K562 (cell line): ENCODE measurements around the gene RAE1. TPM values are rescaled to one million over a fixed set of nuclear protein-coding genes. Genes with fewer than 3 reads are reported as not detected.

Source experiments
- EWSR1 ChIP-seq: fragments of 450-650 bp; IDR thresholded peaks from 2 replicates; pipeline ENCODE4 v1.6.1; 2018; ENCODE audit warnings: borderline replicate concordance, mild to moderate bottlenecking, low read depth, moderate library complexity; ENCODE audit not compliant: partially characterized antibody
- MBD1 ChIP-seq: fragments of 250-450 bp; sonication (Bioruptor Pico); IDR thresholded peaks from 2 replicates; pipeline ENCODE4 v1.8.0; 2022; ENCODE audit warnings: inconsistent platforms
- POLR2B ChIP-seq: fragments of 450-650 bp; IDR thresholded peaks from 2 replicates; pipeline ENCODE4 v1.6.1; 2018; ENCODE audit warnings: low read depth; ENCODE audit not compliant: partially characterized antibody
- ZBTB1 ChIP-seq: sonication (generic); formaldehyde crosslinking; IDR thresholded peaks from 2 replicates; pipeline ENCODE4 v1.8.1; 2023; ENCODE audit warnings: missing genetic modification reagents, low read depth, mild to moderate bottlenecking, borderline replicate concordance
- ZNF407 ChIP-seq: fragments of 450-650 bp; IDR thresholded peaks from 2 replicates; pipeline ENCODE4 v1.6.1; 2016; ENCODE audit warnings: low read depth
- ZNF431 ChIP-seq: sonication (generic); formaldehyde crosslinking; IDR thresholded peaks from 2 replicates; pipeline ENCODE4 v1.8.0; 2022; ENCODE audit warnings: mild to moderate bottlenecking, missing genetic modification reagents
- ZNF551 ChIP-seq: fragments of 250-450 bp; sonication (Bioruptor Pico); IDR thresholded peaks from 2 replicates; pipeline ENCODE4 v1.5.0; 2021; ENCODE audit warnings: mild to moderate bottlenecking, moderate library complexity
- ZNF584 ChIP-seq: fragments of 200-800 bp; sonication (Bioruptor generic); IDR thresholded peaks from 2 replicates; pipeline ENCODE4 v1.6.1; 2016; ENCODE audit warnings: low read depth, mild to moderate bottlenecking, missing genetic modification characterization, missing compliant biosample characterization
- polyA plus RNA-seq, 8 experiments: library from polyadenylated mRNA; depleted of rRNA in 4 of 8; stranded (reverse) in 5 of 8; unstranded in 3 of 8; fragments of >200 nt; fragmentation: Nextera tagmentation in 2 of 8; fragmentation: Illumina TruSeq in 1 of 8; extraction: Ambion mirVana in 2 of 8; extraction: Trizol in 1 of 8; gene quantifications; 2 replicates each; pipeline versions ENCODE4 v1.2.1 to v1.2.3, GENCODE V29; 2011 to 2014; ENCODE audit warnings: inconsistent platforms in 1 of 8, missing spikeins in 1 of 8
- total RNA-seq, 7 experiments: library from RNA; depleted of rRNA in 6 of 7; stranded (reverse); fragments of >200 nt in 6 of 7; fragmentation: Illumina TruSeq in 2 of 7; extraction: Trizol in 2 of 7; gene quantifications; 2 replicates each; pipeline versions ENCODE4 v1.2.1 to v1.2.3, GENCODE V29; 2011 to 2021; ENCODE audit warnings: low replicate concordance in 1 of 7
- TF ChIP-seq, protein P1 (sequence below): fragments of 200-800 bp; sonication (Bioruptor generic); IDR thresholded peaks from 2 replicates; pipeline ENCODE4 v1.6.1; 2017; ENCODE audit warnings: missing genetic modification characterization, missing compliant biosample characterization
- TF ChIP-seq, protein P2 (sequence below): fragments of 250-450 bp; sonication (Bioruptor Pico); IDR thresholded peaks from 2 replicates; pipeline ENCODE4 v1.8.0; 2021; ENCODE audit warnings: mild to moderate bottlenecking, moderate library complexity
- TF ChIP-seq, protein P3 (sequence below): fragments of 450-650 bp; IDR thresholded peaks from 2 replicates; pipeline ENCODE4 v1.6.1; 2016; ENCODE audit warnings: borderline replicate concordance

RAE1 gene
- total and polyA plus RNA-seq, 9 of the 15 experiments (the other 6 are each of a cell fraction or from before 2014, with no cell fraction given), result 33.7 to 248 (median 77.7) TPM

DNA sequence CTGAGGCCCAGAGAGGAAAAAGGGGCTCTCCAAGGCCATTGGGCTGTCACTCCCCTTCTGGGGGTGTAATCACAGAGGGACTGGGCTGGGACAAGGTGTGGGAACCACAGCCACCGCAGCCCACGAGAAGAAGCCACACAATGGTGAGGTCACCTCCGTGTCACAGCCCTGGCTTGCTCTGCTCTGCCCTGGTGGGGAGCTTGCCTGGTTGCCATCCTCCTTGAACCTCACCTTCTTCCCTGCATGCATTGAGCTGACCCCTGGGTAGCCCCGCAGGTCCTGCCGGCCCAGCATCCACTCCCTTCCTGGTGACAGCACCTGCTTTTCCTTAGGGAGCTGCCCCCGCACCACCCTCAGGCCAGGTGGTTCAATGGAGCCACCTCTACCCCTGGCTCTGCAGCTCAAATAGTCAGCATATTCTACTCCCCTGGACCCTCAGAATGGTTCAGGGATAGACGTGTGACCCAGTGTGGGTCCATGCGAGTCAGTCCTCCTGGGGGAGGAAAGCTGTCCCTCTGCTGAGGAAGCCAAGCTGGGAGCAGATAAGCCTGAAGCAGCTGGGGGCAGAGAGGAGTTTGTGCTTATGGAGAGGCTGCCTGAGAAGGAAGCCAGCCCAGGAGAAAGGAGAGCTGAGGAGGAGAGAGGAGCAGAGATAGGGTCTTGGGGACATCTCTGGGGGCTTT is 61.4 kb downstream of the RAE1 start (continued):
- TF ChIP-seq, protein P1, sequence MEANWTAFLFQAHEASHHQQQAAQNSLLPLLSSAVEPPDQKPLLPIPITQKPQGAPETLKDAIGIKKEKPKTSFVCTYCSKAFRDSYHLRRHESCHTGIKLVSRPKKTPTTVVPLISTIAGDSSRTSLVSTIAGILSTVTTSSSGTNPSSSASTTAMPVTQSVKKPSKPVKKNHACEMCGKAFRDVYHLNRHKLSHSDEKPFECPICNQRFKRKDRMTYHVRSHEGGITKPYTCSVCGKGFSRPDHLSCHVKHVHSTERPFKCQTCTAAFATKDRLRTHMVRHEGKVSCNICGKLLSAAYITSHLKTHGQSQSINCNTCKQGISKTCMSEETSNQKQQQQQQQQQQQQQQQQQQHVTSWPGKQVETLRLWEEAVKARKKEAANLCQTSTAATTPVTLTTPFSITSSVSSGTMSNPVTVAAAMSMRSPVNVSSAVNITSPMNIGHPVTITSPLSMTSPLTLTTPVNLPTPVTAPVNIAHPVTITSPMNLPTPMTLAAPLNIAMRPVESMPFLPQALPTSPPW (CRISPR knock-in tag), result peak; percentile 52
- TF ChIP-seq ZNF551 (CRISPR knock-in tag) (no peak), POLR2B (no peak), ZNF431 (CRISPR knock-in tag) (no peak), EWSR1 (no peak), ZNF584 (CRISPR knock-in tag) (no peak), ZNF407 (no peak), ZBTB1 (peak; percentile 71; the same call in 1 of the 2 replicates), MBD1 (no peak)
- TF ChIP-seq, protein P2, sequence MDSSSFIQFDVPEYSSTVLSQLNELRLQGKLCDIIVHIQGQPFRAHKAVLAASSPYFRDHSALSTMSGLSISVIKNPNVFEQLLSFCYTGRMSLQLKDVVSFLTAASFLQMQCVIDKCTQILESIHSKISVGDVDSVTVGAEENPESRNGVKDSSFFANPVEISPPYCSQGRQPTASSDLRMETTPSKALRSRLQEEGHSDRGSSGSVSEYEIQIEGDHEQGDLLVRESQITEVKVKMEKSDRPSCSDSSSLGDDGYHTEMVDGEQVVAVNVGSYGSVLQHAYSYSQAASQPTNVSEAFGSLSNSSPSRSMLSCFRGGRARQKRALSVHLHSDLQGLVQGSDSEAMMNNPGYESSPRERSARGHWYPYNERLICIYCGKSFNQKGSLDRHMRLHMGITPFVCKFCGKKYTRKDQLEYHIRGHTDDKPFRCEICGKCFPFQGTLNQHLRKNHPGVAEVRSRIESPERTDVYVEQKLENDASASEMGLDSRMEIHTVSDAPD, result no peak
- TF ChIP-seq, protein P3, sequence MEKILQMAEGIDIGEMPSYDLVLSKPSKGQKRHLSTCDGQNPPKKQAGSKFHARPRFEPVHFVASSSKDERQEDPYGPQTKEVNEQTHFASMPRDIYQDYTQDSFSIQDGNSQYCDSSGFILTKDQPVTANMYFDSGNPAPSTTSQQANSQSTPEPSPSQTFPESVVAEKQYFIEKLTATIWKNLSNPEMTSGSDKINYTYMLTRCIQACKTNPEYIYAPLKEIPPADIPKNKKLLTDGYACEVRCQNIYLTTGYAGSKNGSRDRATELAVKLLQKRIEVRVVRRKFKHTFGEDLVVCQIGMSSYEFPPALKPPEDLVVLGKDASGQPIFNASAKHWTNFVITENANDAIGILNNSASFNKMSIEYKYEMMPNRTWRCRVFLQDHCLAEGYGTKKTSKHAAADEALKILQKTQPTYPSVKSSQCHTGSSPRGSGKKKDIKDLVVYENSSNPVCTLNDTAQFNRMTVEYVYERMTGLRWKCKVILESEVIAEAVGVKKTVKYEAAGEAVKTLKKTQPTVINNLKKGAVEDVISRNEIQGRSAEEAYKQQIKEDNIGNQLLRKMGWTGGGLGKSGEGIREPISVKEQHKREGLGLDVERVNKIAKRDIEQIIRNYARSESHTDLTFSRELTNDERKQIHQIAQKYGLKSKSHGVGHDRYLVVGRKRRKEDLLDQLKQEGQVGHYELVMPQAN, result no peak
